OCI-LY7 (cell line): ENCODE measurements around the gene TRAF6. TPM values are rescaled to one million over a fixed set of nuclear protein-coding genes. Genes with fewer than 3 reads are reported as not detected.
"Not testable (repeated sequence)": the region's sequence is repeated elsewhere in the genome, so short reads cannot be mapped to it uniquely, and the experiment has no call there.

ENCODE experiments used
- BruUV-seq: library from RNA; stranded (reverse); fragments of 400-500 nt; replicated peaks from 2 replicates; lab custom pipeline; 2021; lab: Mats Ljungman, UMichigan
- CTCF ChIA-PET: fragments of 300-600 bp; sonication (Branson Sonifier 250); formaldehyde crosslinking; loops from one replicate; lab custom pipeline; 2022; ENCODE audit warnings: antibody characterized with exemption; ENCODE audit not compliant: unreplicated experiment; lab: Charles Lee
- POLR2A ChIA-PET: fragments of 300-600 bp; sonication (Branson Sonifier 250); formaldehyde crosslinking; loops from one replicate; lab custom pipeline; 2022; ENCODE audit warnings: antibody characterized with exemption; lab: Charles Lee
- DNase-seq: peaks from one replicate; pipeline ENCODE4 v3.0.0-alpha.2; 2015; ENCODE audit warnings: low spot score
- H2AFZ ChIP-seq: fragments of 200-600 bp; sonication (generic), shearing (Covaris generic); 2 replicates; pipeline ENCODE4 v1.6.1; 2014; ENCODE audit warnings: mild to moderate bottlenecking, antibody characterized with exemption, low read length, moderate library complexity
- H3K27ac ChIP-seq: fragments of 200-600 bp; sonication (generic); 2 replicates; pipeline ENCODE4 v1.5.1; 2014; ENCODE audit warnings: mixed run types, low read depth, mild to moderate bottlenecking, moderate library complexity, low read length, inconsistent platforms; ENCODE audit not compliant: poor library complexity, severe bottlenecking
- H3K36me3 ChIP-seq: fragments of 200-600 bp; sonication (generic); 2 replicates; pipeline ENCODE4 v1.6.1; 2014; ENCODE audit warnings: mild to moderate bottlenecking, antibody characterized with exemption, low read length, moderate library complexity, mixed read lengths; ENCODE audit not compliant: insufficient read depth
- H3K4me1 ChIP-seq: fragments of 200-600 bp; sonication (generic); 2 replicates; pipeline ENCODE4 v1.5.1; 2014; ENCODE audit warnings: mild to moderate bottlenecking, low read length; ENCODE audit not compliant: insufficient read depth, poor library complexity, severe bottlenecking
- H3K4me2 ChIP-seq: fragments of 200-600 bp; sonication (generic); 2 replicates; pipeline ENCODE4 v1.6.1; 2014; ENCODE audit warnings: mild to moderate bottlenecking, low read length
- H3K4me3 ChIP-seq: fragments of 200-600 bp; sonication (generic); 2 replicates; pipeline ENCODE4 v1.5.1; 2014; ENCODE audit warnings: mild to moderate bottlenecking, low read depth, low read length; ENCODE audit not compliant: poor library complexity, severe bottlenecking
- H3K79me2 ChIP-seq: fragments of 200-600 bp; sonication (generic); 2 replicates; pipeline ENCODE4 v1.6.1; 2016; ENCODE audit warnings: low read depth, mild to moderate bottlenecking, low read length, moderate library complexity, mixed read lengths; ENCODE audit not compliant: insufficient read depth
- H3K9me2 ChIP-seq: fragments of 200-600 bp; sonication (generic); 2 replicates; pipeline ENCODE4 v1.6.1; 2016; ENCODE audit warnings: mild to moderate bottlenecking, low read length, mixed read lengths; ENCODE audit not compliant: insufficient read depth
- H3K9me3 ChIP-seq: fragments of 200-600 bp; sonication (generic); 2 replicates; pipeline ENCODE4 v1.6.1; 2014; ENCODE audit warnings: mild to moderate bottlenecking, mixed run types, low read length, mixed read lengths
- H4K20me1 ChIP-seq: fragments of 200-600 bp; sonication (generic); 2 replicates; pipeline ENCODE4 v1.6.1; 2014; ENCODE audit warnings: mild to moderate bottlenecking, antibody characterized with exemption, low read length, moderate library complexity, mixed read lengths; ENCODE audit not compliant: insufficient read depth
- EZH2phosphoT487 ChIP-seq: fragments of 200-600 bp; sonication (generic); IDR thresholded peaks from 2 replicates; pipeline ENCODE4 v1.6.1; 2018; ENCODE audit warnings: low read depth, borderline replicate concordance, mild to moderate bottlenecking, mixed run types, antibody characterized with exemption, low read length, moderate library complexity, mixed read lengths
- intact Hi-C: fragments of 100-400 bp; cut with micrococcal nuclease; formaldehyde crosslinking; loops from one replicate; pipeline ENCODE4 v1.10.0; 2022; ENCODE audit not compliant: unreplicated experiment
- total RNA-seq, 2 experiments: library from RNA; depleted of rRNA in 1 of 2; stranded (reverse); fragments of >200 nt in 1 of 2; shearing (Covaris generic) in 1 of 2; gene quantifications; 2 replicates each; pipeline ENCODE4 v1.2.3, GENCODE V29; 2014 to 2022
- TF ChIP-seq, protein P1 (sequence below): fragments of 200-600 bp; sonication (generic); conservative IDR thresholded peaks from 2 replicates; pipeline ENCODE4 v1.5.1; 2014; ENCODE audit warnings: mild to moderate bottlenecking, antibody characterized with exemption, low read length, moderate library complexity, mixed read lengths

TRAF6 gene
- total RNA-seq, 2 experiments from 2014 or later: 5.5 to 10.2 TPM

DNA sequence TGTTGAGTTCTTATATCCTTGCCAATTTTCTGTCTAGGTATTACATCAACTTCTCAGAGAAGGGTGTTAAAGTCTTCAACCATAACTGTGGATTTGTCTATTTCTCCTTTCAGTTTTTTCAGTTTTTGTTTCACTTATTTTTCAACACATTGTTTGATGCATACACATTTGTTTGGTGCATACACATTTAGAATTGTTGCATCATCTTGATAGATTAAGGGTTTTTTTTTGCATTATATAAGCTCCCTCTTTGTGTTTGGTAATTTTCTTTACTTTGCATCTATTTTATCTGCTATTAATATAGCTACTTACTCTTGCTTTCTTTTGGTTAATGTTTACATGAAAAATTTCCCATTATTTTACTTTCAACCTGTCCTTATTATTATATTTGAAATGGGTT, 20.8 kb upstream of the TRAF6 start:
- BruUV-seq: no TSS peak
- ChIA-PET POLR2A (no interaction called here), CTCF (no interaction called here)
- H3K4me3 ChIP-seq: no peak overlapping the region
- H3K27ac ChIP-seq: no peak overlapping the region
- no peaks in the 10 kb centered on the region for H3K9me3 ChIP-seq
- H3K79me2 ChIP-seq: no peaks in the 10 kb centered on the region
- no peak for DNase-seq
- TF ChIP-seq, protein P1, sequence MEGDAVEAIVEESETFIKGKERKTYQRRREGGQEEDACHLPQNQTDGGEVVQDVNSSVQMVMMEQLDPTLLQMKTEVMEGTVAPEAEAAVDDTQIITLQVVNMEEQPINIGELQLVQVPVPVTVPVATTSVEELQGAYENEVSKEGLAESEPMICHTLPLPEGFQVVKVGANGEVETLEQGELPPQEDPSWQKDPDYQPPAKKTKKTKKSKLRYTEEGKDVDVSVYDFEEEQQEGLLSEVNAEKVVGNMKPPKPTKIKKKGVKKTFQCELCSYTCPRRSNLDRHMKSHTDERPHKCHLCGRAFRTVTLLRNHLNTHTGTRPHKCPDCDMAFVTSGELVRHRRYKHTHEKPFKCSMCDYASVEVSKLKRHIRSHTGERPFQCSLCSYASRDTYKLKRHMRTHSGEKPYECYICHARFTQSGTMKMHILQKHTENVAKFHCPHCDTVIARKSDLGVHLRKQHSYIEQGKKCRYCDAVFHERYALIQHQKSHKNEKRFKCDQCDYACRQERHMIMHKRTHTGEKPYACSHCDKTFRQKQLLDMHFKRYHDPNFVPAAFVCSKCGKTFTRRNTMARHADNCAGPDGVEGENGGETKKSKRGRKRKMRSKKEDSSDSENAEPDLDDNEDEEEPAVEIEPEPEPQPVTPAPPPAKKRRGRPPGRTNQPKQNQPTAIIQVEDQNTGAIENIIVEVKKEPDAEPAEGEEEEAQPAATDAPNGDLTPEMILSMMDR: no peak
- no peak for TF ChIP-seq EZH2phosphoT487
- no peak overlapping the region for H2AFZ ChIP-seq
- no peaks in the 10 kb centered on the region for H3K36me3 ChIP-seq
- intact Hi-C loops: no loop called here
- H4K20me1 ChIP-seq: no peaks in the 10 kb centered on the region
- H3K4me1 ChIP-seq: no peaks in the 10 kb centered on the region
- H3K4me2 ChIP-seq: no peak overlapping the region
- H3K9me2 ChIP-seq: no peaks in the 10 kb centered on the region

DNA sequence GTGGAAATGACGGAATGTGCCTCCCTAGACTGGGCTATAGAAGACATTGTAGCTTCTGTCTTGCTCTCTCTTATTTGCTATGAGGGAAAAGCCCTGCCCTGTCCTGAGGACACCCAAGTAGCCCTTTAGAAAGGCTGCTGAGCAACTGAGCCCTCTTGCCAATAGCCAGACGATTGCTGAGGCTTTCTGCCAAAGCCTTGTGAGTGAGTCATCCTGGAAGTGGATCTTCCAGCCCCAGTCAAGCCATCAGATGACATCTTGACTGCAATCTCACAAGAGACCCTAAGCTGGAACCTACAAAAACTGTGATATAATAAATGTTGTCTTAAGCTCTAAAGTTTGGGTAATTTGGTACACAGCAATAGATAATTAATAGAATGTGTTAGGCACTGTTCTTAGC, 3.9 kb upstream of the TRAF6 start:
- peaks cover 6% of the 10 kb centered on the region; the same call in 1 of the 2 replicates for H3K79me2 ChIP-seq
- no peaks in the 10 kb centered on the region for H4K20me1 ChIP-seq
- intact Hi-C loops: no loop called here
- POLR2A ChIA-PET: interaction anchor here (1.7 kb wide), 1 partner anchor 11 kb away, joined by 6 read pairs; no protein-coding TSS in a partner anchor
- H3K9me2 ChIP-seq: no peaks in the 10 kb centered on the region
- H3K9me3 ChIP-seq: no peaks in the 10 kb centered on the region
- BruUV-seq: no TSS peak
- H3K36me3 ChIP-seq: no peaks in the 10 kb centered on the region
- H3K27ac ChIP-seq: no peak overlapping the region
- TF ChIP-seq, protein P1: no peak
- no peak for TF ChIP-seq EZH2phosphoT487
- no peak overlapping the region for H2AFZ ChIP-seq
- H3K4me1 ChIP-seq: peaks cover under 1% of the 10 kb centered on the region
- H3K4me2 ChIP-seq: no peak overlapping the region
- CTCF ChIA-PET: no interaction called here
- no peak for DNase-seq
- no peak overlapping the region for H3K4me3 ChIP-seq

DNA sequence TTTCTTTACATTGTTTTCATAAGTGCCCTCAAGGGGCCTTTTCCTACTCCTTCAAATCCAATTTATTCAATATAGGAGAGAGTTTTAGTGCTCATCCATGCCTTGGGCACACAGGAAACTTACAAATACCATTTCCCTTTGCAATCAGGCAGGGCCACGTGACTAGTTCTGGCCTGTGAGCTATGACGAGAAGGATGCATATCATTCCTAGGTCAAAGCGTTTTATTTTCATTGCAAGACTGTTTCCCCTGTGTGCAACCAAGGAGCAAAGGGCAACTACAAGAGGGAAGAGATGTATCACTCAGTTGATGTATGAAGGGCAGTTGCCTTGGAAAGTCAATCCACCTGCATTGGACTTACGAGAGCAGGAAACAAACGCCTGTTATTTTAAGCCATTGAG, 1.9 kb upstream of the TRAF6 start:
- ChIA-PET CTCF (no interaction called here), POLR2A (no interaction called here)
- no peaks in the 10 kb centered on the region for H3K9me3 ChIP-seq
- intact Hi-C loops: no loop called here
- no peak overlapping the region for H3K4me2 ChIP-seq
- H3K4me1 ChIP-seq: peaks cover 8% of the 10 kb centered on the region
- H4K20me1 ChIP-seq: no peaks in the 10 kb centered on the region
- BruUV-seq: no TSS peak
- no peak for DNase-seq
- H3K27ac ChIP-seq: no peak overlapping the region
- no peaks in the 10 kb centered on the region for H3K36me3 ChIP-seq
- no peak for TF ChIP-seq EZH2phosphoT487
- TF ChIP-seq, protein P1: no peak
- no peaks in the 10 kb centered on the region for H3K9me2 ChIP-seq
- H2AFZ ChIP-seq: peak overlapping the region; percentile 10; the same call in 1 of the 2 replicates
- no peak overlapping the region for H3K4me3 ChIP-seq
- H3K79me2 ChIP-seq: peaks cover 17% of the 10 kb centered on the region; the same call in 1 of the 2 replicates

DNA sequence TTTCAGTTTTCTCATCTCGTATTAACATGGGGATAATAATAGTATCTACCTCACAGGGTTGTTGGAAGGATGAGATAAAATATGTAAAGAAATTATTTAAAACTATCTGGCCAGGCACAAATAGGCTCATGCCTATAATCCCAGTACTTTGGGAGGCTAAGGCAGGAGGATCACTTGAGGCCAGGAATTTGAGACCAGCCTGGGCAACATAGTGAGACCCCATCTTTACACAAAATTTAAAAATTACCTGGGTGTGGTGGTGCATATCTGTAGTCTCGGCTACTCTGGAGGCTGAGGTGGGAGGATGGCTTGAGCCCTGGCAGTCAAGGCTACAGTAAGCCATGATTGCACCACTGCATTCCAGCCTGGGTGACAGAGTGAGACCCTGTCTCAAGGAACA, 990 bp upstream of the TRAF6 start:
- H2AFZ ChIP-seq, H3K27ac ChIP-seq, H3K4me2 ChIP-seq, H3K36me3 ChIP-seq, DNase-seq, H3K4me1 ChIP-seq, CTCF ChIA-PET, H3K9me3 ChIP-seq, H3K4me3 ChIP-seq, H3K9me2 ChIP-seq, H4K20me1 ChIP-seq, BruUV-seq, intact Hi-C loops: not testable (repeated sequence)
- POLR2A ChIA-PET: interaction anchor here (0.6 kb wide), 1 partner anchor 120 kb away, joined by 3 read pairs; no protein-coding TSS in a partner anchor
- H3K79me2 ChIP-seq: peaks cover 20% of the 10 kb centered on the region; the same call in 1 of the 2 replicates
